ENCODE measurements around the gene XKR7. TPM values are rescaled to one million over a fixed set of nuclear protein-coding genes. Genes with fewer than 3 reads are reported as not detected.

XKR7 gene
- total RNA-seq, 1 donor from 2014 or later = 0.17 TPM

DNA sequence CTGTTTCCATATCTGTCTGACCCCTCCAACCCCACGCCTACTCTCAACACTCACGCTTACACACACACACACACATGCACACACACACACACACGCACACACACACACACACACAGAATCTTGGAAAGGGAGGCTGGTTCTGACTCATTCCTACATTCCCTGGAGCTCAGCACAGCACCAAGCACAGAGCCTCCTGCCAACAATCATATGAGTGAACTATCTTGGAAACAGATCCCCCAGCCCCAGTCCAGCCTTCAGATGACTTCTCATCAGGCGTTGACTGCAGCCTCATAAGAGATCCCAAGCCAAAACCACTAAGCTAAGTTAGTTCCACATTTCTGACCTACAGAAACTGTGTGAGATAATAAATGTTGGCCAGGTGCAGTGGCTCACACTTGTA, 70.0 kb downstream of the XKR7 start:
- TF ChIP-seq, protein P1, sequence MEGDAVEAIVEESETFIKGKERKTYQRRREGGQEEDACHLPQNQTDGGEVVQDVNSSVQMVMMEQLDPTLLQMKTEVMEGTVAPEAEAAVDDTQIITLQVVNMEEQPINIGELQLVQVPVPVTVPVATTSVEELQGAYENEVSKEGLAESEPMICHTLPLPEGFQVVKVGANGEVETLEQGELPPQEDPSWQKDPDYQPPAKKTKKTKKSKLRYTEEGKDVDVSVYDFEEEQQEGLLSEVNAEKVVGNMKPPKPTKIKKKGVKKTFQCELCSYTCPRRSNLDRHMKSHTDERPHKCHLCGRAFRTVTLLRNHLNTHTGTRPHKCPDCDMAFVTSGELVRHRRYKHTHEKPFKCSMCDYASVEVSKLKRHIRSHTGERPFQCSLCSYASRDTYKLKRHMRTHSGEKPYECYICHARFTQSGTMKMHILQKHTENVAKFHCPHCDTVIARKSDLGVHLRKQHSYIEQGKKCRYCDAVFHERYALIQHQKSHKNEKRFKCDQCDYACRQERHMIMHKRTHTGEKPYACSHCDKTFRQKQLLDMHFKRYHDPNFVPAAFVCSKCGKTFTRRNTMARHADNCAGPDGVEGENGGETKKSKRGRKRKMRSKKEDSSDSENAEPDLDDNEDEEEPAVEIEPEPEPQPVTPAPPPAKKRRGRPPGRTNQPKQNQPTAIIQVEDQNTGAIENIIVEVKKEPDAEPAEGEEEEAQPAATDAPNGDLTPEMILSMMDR (conservative IDR thresholded peaks at IDR 0.05; ENCODE audit: low read depth, low read length) = no peak
- H3K4me3 ChIP-seq (ENCODE audit: low read depth, low read length) = no peak overlapping the region
- peak; percentile 13 for DNase-seq (ENCODE audit: low read depth)

DNA sequence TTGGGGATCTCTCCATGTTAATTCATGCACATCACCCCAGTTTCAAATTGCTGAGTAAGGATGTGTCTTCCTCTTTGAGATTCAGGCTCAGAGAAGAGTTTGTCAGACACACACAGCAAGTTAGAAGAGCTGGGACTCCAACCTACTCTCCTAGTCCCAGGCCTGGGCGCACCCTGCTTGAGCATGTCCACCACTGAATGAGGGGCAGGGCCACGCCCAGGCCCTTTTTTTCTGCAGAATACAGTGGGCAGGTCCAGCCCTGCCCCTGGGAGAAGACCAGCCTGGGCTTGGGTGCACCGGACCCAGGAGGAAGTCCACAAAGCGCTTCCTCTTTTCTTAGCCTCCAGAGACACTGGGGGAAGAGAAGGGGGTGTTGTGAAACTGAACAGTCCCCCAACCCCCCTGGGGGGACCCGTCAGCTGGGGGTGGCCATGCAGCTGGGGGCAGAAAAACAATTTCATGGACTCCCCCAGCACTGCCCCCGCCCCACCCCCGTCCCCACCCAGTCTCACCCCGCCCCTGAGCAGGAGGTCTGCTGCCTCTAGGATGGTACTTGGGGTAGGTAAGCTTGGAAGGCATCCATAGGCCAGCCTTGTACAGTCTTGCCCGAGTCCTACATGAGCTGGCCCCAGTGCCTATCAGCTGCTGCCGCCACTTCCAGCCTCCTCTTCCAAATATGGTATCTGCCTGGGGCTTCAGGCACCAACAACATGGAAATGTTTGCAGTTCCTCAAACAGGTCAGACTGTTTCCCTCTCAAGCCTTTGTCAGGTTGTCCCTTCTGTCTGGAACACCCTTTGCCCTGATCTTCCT, 72.4 kb downstream of the XKR7 start:
- no peak for DNase-seq (ENCODE audit: low read depth)
- TF ChIP-seq, protein P1 (conservative IDR thresholded peaks at IDR 0.05; ENCODE audit: low read depth, low read length) = no peak
- no peak overlapping the region for H3K4me3 ChIP-seq (ENCODE audit: low read depth, low read length)

DNA sequence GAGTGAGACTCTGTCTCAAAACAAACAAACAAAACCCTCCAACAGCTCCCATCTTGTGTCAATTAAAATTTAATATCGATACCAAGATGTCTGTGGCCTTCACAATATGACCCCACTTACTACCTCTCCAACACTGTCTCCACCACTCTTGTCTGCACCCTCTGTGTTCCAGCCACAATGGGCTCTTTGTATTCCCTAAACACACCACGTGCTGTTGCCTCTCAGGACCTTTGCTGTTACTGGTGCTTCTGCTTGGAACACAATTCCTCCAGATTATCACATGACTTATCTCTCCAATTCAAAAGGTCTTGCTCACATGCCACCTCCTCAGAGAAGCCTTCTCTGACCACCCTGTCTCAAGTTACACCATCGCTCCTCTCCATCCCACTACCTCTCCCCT, 78.0 kb downstream of the XKR7 start:
- no peak for DNase-seq (ENCODE audit: low read depth)
- H3K4me3 ChIP-seq (ENCODE audit: low read depth, low read length) = no peak overlapping the region
- TF ChIP-seq, protein P1 (conservative IDR thresholded peaks at IDR 0.05; ENCODE audit: low read depth, low read length) = no peak

DNA sequence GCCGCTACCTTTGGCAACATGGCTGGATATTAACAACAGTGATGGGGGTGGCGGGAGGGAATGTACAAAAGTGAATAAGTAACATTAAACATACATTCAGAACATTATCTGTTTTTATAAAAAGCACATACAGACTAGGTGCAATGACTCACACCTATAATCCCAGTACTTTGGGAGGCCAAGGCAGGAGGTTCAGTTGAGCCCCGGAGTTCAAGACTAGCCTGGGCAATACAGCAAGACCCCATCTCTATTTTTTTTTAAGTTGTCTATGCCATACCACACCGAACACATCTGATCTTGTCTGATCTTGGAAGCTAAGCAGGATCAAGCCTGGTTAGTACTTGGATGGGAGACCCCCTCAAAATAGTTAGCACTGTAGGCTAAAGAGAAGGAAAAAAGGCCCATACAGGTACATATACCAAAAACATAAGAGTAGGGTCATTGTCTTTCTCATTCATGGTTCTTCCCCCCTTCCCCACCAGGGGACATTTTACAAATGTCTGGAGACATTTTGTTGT, 82.4 kb downstream of the XKR7 start:
- no peak overlapping the region for H3K4me3 ChIP-seq (ENCODE audit: low read depth, low read length)
- TF ChIP-seq, protein P1 (conservative IDR thresholded peaks at IDR 0.05; ENCODE audit: low read depth, low read length) = no peak
- DNase-seq (ENCODE audit: low read depth) = no peak

DNA sequence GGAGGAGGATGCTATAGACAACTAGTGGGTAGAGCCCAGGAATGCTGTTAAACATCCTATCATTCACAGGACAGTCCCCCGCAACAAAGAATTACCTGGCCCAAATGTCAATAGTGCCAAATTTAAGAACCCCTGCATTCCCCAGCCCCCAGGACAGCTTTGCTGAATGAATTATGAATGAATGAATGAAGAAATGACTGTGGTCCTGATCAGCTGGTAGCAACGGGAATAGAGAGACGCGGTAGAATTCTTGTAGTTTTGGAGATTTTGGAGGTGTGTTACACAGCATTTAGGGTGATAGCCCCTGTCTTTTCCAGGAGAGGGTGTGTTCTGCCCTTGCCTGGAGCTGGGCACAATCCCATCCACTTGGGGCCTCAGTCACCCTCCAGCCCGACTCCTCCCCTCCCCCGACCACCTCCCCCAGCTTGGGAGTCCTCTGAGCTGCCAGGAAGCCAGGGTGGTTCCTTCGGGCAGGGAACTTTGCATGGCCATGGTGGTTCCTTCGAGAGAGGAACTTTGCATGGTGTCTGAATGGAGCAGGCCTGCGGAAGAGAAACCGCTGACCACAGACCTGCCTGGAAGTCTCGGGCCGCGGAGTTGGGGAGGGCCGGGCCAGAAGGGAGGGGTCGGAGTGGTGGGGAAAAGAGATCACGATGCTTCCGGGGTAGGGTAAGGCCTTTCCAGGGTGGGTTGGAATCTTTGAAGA, 83.1 kb downstream of the XKR7 start:
- H3K4me3 ChIP-seq (ENCODE audit: low read depth, low read length) = no peak overlapping the region
- TF ChIP-seq, protein P1 (conservative IDR thresholded peaks at IDR 0.05; ENCODE audit: low read depth, low read length) = no peak
- no peak for DNase-seq (ENCODE audit: low read depth)

DNA sequence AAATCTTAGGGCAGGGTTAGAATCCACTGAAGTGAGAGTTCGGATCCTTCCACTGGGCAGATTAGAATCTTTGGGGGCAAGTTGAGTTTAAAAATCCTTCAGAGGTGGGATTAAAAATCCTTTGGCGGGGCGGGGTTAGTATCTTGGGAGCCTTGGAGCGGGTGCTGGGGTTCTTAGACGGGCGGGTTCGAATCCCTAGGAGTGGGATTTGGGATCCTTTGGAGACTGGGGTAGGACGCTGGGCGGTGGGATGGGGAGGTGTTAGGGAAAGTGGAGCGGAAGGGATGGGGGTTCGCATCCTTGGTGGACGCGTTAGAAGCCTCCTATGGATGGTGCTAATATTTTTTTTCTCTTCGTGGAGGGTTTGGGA, 83.8 kb downstream of the XKR7 start:
- TF ChIP-seq, protein P1 (conservative IDR thresholded peaks at IDR 0.05; ENCODE audit: low read depth, low read length) = no peak
- H3K4me3 ChIP-seq (ENCODE audit: low read depth, low read length) = no peak overlapping the region
- no peak for DNase-seq (ENCODE audit: low read depth)

All from epithelial cell of proximal tubule (primary cell).